KMS-11 (cell line): ENCODE measurements around the gene CSHL1.
A peak's percentile ranks its signal among the peaks of the same experiment; 100 is the strongest.

Source experiments
- H2AFZ ChIP-seq: fragments of 200-600 bp; sonication (generic); 2 replicates; pipeline ENCODE4 v1.6.1; 2016; ENCODE audit warnings: antibody characterized with exemption, mixed run types, low read depth
- H3K27ac ChIP-seq: fragments of 200-600 bp; sonication (generic); 2 replicates; pipeline ENCODE4 v1.6.1; 2016; ENCODE audit warnings: mild to moderate bottlenecking, mixed run types
- H3K27me3 ChIP-seq: fragments of 200-600 bp; sonication (generic); 2 replicates; pipeline ENCODE4 v1.6.1; 2017; ENCODE audit warnings: mild to moderate bottlenecking, low read depth, mixed run types, moderate library complexity; ENCODE audit not compliant: insufficient read depth
- H3K36me3 ChIP-seq: fragments of 200-600 bp; sonication (generic); 2 replicates; pipeline ENCODE4 v1.6.1; 2017; ENCODE audit warnings: mild to moderate bottlenecking, mixed run types; ENCODE audit not compliant: insufficient read depth
- H3K4me1 ChIP-seq: fragments of 200-600 bp; sonication (generic); 2 replicates; pipeline ENCODE4 v1.6.1; 2016; ENCODE audit warnings: mild to moderate bottlenecking, low read depth, mixed run types; ENCODE audit not compliant: poor library complexity, severe bottlenecking
- H3K4me2 ChIP-seq: fragments of 200-600 bp; sonication (generic); 2 replicates; pipeline ENCODE4 v1.7.0; 2016; ENCODE audit warnings: mild to moderate bottlenecking, mixed run types
- H3K4me3 ChIP-seq: fragments of 200-600 bp; sonication (generic); IDR thresholded peaks from 2 replicates; pipeline ENCODE4 v1.6.1; 2017; ENCODE audit warnings: low read depth, low read length, mixed read lengths; ENCODE audit not compliant: insufficient read depth
- H3K79me2 ChIP-seq: fragments of 200-600 bp; sonication (generic); 2 replicates; pipeline ENCODE4 v1.6.1; 2016; ENCODE audit warnings: low read depth, mixed run types; ENCODE audit not compliant: insufficient read depth
- H3K9ac ChIP-seq: fragments of 200-600 bp; sonication (generic); 2 replicates; pipeline ENCODE4 v1.6.1; 2016; ENCODE audit warnings: mild to moderate bottlenecking, mixed run types
- H4K20me1 ChIP-seq: fragments of 200-600 bp; sonication (generic); 2 replicates; pipeline ENCODE4 v1.6.1; 2016; ENCODE audit warnings: mild to moderate bottlenecking, mixed run types; ENCODE audit not compliant: insufficient read depth
- TF ChIP-seq, protein P1 (sequence below): fragments of 200-600 bp; sonication (generic); conservative IDR thresholded peaks from 2 replicates; pipeline ENCODE4 v1.6.1; 2017; ENCODE audit warnings: low read depth, mild to moderate bottlenecking, antibody characterized with exemption, low read length, moderate library complexity, mixed read lengths

Gene CSHL1

GRCh38 chr17:63945784-63946439 is 34.9 kb upstream of the CSHL1 start:
- Histone ChIP-seq H3K36me3 (no peaks in the 10 kb centered on the region), H3K27ac (no peak overlapping the region), H3K4me2 (no peak overlapping the region), H3K4me3 (no peak overlapping the region), H4K20me1 (no peaks in the 10 kb centered on the region), H2AFZ (no peak overlapping the region), H3K4me1 (no peaks in the 10 kb centered on the region), H3K9ac (no peak overlapping the region), H3K27me3 (peaks cover 7% of the 10 kb centered on the region; the same call in 1 of the 2 replicates), H3K79me2 (no peaks in the 10 kb centered on the region)
- TF ChIP-seq, protein P1, sequence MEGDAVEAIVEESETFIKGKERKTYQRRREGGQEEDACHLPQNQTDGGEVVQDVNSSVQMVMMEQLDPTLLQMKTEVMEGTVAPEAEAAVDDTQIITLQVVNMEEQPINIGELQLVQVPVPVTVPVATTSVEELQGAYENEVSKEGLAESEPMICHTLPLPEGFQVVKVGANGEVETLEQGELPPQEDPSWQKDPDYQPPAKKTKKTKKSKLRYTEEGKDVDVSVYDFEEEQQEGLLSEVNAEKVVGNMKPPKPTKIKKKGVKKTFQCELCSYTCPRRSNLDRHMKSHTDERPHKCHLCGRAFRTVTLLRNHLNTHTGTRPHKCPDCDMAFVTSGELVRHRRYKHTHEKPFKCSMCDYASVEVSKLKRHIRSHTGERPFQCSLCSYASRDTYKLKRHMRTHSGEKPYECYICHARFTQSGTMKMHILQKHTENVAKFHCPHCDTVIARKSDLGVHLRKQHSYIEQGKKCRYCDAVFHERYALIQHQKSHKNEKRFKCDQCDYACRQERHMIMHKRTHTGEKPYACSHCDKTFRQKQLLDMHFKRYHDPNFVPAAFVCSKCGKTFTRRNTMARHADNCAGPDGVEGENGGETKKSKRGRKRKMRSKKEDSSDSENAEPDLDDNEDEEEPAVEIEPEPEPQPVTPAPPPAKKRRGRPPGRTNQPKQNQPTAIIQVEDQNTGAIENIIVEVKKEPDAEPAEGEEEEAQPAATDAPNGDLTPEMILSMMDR, result no peak

DNA sequence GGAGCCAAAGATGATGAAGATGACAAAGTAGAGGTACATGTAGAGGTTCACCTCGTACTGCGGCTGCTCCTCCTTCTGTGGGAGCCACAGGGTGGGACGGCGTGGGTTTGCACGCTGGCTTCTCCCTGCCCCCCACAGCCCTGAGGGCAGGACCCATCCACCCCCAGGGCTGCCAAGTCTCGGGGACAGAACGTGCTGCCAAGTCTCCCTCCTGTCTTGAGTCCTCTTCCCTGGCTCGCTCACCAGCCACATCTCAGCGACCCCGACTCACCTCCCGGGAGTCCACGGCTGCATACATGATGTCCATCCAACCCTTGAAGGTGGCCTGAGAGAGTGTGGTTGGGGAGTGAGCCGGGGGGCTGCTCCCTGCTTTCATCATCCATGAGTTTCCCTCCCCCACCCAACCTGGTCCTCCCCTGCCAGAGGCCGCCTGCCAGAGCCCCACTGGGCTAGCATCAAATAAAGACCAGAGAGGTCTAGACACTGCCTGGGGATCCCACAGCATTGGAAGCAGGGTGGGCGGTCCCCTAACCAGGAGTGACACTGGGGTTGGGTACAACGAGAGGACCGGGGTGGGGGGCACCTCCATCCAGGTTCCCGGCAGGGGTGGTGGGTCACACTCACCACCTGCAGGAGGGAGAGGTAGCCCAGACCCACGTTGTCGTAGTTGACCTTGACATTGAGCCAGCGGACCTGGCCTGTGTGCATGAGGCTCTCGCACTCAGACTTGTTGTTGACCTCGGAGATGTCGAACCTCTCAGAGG is 33.9 kb upstream of the CSHL1 start:
- Histone ChIP-seq H2AFZ (no peak overlapping the region), H3K4me2 (no peak overlapping the region), H3K79me2 (no peaks in the 10 kb centered on the region), H3K36me3 (no peaks in the 10 kb centered on the region), H3K4me1 (no peaks in the 10 kb centered on the region), H3K9ac (no peak overlapping the region), H4K20me1 (no peaks in the 10 kb centered on the region), H3K27me3 (peaks cover 4% of the 10 kb centered on the region; the same call in 1 of the 2 replicates), H3K4me3 (no peak overlapping the region), H3K27ac (no peak overlapping the region)
- TF ChIP-seq, protein P1, result no peak

- H2AFZ ChIP-seq, result no peak overlapping the region
- H3K27ac ChIP-seq, result no peak overlapping the region
- H3K27me3 ChIP-seq, result peaks cover 4% of the 10 kb centered on the region; the same call in 1 of the 2 replicates
- no peak overlapping the region for H3K9ac ChIP-seq
- no peaks in the 10 kb centered on the region for H3K79me2 ChIP-seq
- TF ChIP-seq, protein P1, result 0 out of 2 replicates have a peak, but pooled peaks have one; percentile 19
- H3K36me3 ChIP-seq, result no peaks in the 10 kb centered on the region
- H3K4me2 ChIP-seq, result no peak overlapping the region
- no peaks in the 10 kb centered on the region for H4K20me1 ChIP-seq
- H3K4me1 ChIP-seq, result no peaks in the 10 kb centered on the region
- H3K4me3 ChIP-seq, result no peak overlapping the region
These were observed 32.7 kb upstream of the CSHL1 start for GRCh38 chr17:63943745-63944144.

DNA sequence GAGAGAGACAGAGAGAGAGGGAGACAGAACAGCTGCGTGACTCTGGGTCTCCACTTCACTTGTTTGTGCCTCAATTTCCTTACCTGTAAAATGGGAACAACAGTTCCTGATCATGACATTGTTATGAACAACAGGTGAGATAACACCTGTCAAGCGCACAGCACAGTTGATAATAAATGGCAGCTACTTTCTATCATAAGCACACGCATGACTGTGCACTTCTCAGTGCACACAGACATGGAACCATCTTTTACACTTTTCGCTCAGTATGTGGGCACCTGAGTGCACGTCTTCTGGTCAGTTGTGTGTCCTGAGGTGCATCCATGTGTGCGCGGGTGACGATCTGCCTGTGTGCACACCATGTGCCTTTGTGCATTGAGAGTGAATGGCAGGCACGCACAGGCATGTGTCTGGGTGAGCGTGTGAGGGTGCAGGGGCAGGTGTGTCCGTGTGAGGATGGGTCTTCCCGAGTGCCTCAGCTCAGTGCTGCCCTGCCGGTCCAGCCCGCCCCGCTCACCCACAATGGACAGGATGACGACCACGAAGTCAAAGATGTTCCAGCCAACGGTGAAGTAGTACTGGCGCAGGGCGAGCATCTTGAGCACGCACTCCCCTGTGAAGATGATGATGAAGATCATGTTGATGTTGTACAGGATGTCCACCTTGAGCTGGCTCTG is 31.4 kb upstream of the CSHL1 start:
- Histone ChIP-seq H3K4me2 (no peak overlapping the region), H2AFZ (no peak overlapping the region), H3K27me3 (peaks cover 4% of the 10 kb centered on the region; the same call in 1 of the 2 replicates), H3K27ac (no peak overlapping the region), H3K79me2 (no peaks in the 10 kb centered on the region), H4K20me1 (no peaks in the 10 kb centered on the region), H3K36me3 (no peaks in the 10 kb centered on the region), H3K4me1 (no peaks in the 10 kb centered on the region), H3K9ac (no peak overlapping the region), H3K4me3 (no peak overlapping the region)
- TF ChIP-seq, protein P1, result no peak
